H9 (cell line): ENCODE results near the gene NPHP1. TPM values are rescaled to one million over a fixed set of nuclear protein-coding genes. Genes with fewer than 3 reads are reported as not detected.

Experiments used
- DNase-seq: peaks from one replicate; pipeline ENCODE4 v3.0.0-alpha.2; 2017
- H2AFZ ChIP-seq: one replicate; pipeline ENCODE4 v1.6.1; 2013; ENCODE audit warnings: mild to moderate bottlenecking, low read length, control low read depth, moderate library complexity
- H2AK5ac ChIP-seq: 2 replicates; pipeline ENCODE4 v1.6.1; 2013; ENCODE audit warnings: low read length, control low read depth, mixed read lengths; ENCODE audit not compliant: insufficient read length
- H2BK120ac ChIP-seq: one replicate; pipeline ENCODE4 v1.6.1; 2013; ENCODE audit warnings: low read depth, mild to moderate bottlenecking, low read length, control low read depth, inconsistent platforms; ENCODE audit not compliant: poor library complexity, severe bottlenecking
- H2BK12ac ChIP-seq: 2 replicates; pipeline ENCODE4 v1.6.1; 2013; ENCODE audit warnings: low read length, control low read depth, mixed read lengths, low read depth; ENCODE audit not compliant: insufficient read length
- H2BK15ac ChIP-seq: 2 replicates; pipeline ENCODE4 v1.6.1; 2013; ENCODE audit warnings: low read depth, low read length, control low read depth
- H2BK20ac ChIP-seq: one replicate; pipeline ENCODE4 v1.6.1; 2013; ENCODE audit warnings: low read depth, mild to moderate bottlenecking, low read length, control low read depth, inconsistent platforms; ENCODE audit not compliant: poor library complexity, severe bottlenecking
- H2BK5ac ChIP-seq: 2 replicates; pipeline ENCODE4 v1.6.1; 2013; ENCODE audit warnings: low read length, control low read depth, mixed read lengths; ENCODE audit not compliant: insufficient read length
- H3K14ac ChIP-seq: 2 replicates; pipeline ENCODE4 v1.6.1; 2013; ENCODE audit warnings: low read length, control low read depth; ENCODE audit not compliant: insufficient read depth
- H3K18ac ChIP-seq: 2 replicates; pipeline ENCODE4 v1.6.1; 2013; ENCODE audit warnings: low read depth, mild to moderate bottlenecking, mixed read lengths, low read length, control low read depth; ENCODE audit not compliant: insufficient read length
- H3K23ac ChIP-seq: 2 replicates; pipeline ENCODE4 v1.6.1; 2013; ENCODE audit warnings: low read length, control low read depth, mixed read lengths, low read depth; ENCODE audit not compliant: insufficient read length
- H3K23me2 ChIP-seq: 2 replicates; pipeline ENCODE4 v1.6.1; 2013; ENCODE audit warnings: low read depth, mild to moderate bottlenecking, mixed read lengths, low read length, control low read depth; ENCODE audit not compliant: insufficient read length, poor library complexity, severe bottlenecking
- H3K27ac ChIP-seq: 2 replicates; pipeline ENCODE4 v1.5.1; 2013; ENCODE audit warnings: low read length, control low read depth, mixed read lengths, low read depth; ENCODE audit not compliant: insufficient read length
- H3K27me3 ChIP-seq: 2 replicates; pipeline ENCODE4 v1.6.1; 2013; ENCODE audit warnings: low read length, control low read depth, inconsistent platforms; ENCODE audit not compliant: insufficient read depth
- H3K4ac ChIP-seq: 2 replicates; pipeline ENCODE4 v1.6.1; 2013; ENCODE audit warnings: low read depth, mild to moderate bottlenecking, control low read depth, inconsistent platforms, low read length, moderate library complexity
- H3K4me1 ChIP-seq: 2 replicates; pipeline ENCODE4 v1.6.1; 2013; ENCODE audit warnings: low read length, control low read depth, inconsistent platforms; ENCODE audit not compliant: insufficient read depth
- H3K4me2 ChIP-seq: 2 replicates; pipeline ENCODE4 v1.6.1; 2013; ENCODE audit warnings: low read length, control low read depth, mixed read lengths; ENCODE audit not compliant: insufficient read length, insufficient read depth
- H3K56ac ChIP-seq: 2 replicates; pipeline ENCODE4 v1.6.1; 2013; ENCODE audit warnings: low read depth, mild to moderate bottlenecking, mixed read lengths, low read length, control low read depth; ENCODE audit not compliant: insufficient read length
- H3K79me1 ChIP-seq: 2 replicates; pipeline ENCODE4 v1.6.1; 2013; ENCODE audit warnings: low read depth, mild to moderate bottlenecking, moderate library complexity, low read length, control low read depth, inconsistent platforms; ENCODE audit not compliant: insufficient read depth, poor library complexity, severe bottlenecking
- H3K79me2 ChIP-seq: 2 replicates; pipeline ENCODE4 v1.6.1; 2013; ENCODE audit warnings: low read length, control low read depth, inconsistent platforms; ENCODE audit not compliant: insufficient read depth
- H3K9ac ChIP-seq: 2 replicates; pipeline ENCODE4 v1.6.1; 2013; ENCODE audit warnings: low read length, control low read depth, mixed read lengths; ENCODE audit not compliant: insufficient read length; ENCODE audit errors: extremely low read depth
- H3K9me3 ChIP-seq: one replicate; pipeline ENCODE4 v1.6.1; 2013; ENCODE audit warnings: low read depth, low read length, inconsistent platforms; ENCODE audit not compliant: control insufficient read depth
- H3T11ph ChIP-seq: one replicate; pipeline ENCODE4 v1.6.1; 2013; ENCODE audit warnings: mild to moderate bottlenecking, low read length, control low read depth, inconsistent platforms
- H4K20me1 ChIP-seq: one replicate; pipeline ENCODE4 v1.6.1; 2013; ENCODE audit not compliant: control insufficient read depth, insufficient read length, insufficient read depth
- H4K5ac ChIP-seq: 2 replicates; pipeline ENCODE4 v1.6.1; 2013; ENCODE audit warnings: low read depth, mild to moderate bottlenecking, mixed read lengths, low read length, control low read depth; ENCODE audit not compliant: insufficient read length
- H4K8ac ChIP-seq: replicated peaks from 2 replicates; pipeline ENCODE4 v1.6.1; 2013; ENCODE audit warnings: low read length, control low read depth, mixed read lengths, low read depth; ENCODE audit not compliant: insufficient read length
- H4K91ac ChIP-seq: 2 replicates; pipeline ENCODE4 v1.6.1; 2013; ENCODE audit warnings: low read depth, mild to moderate bottlenecking, moderate library complexity, mixed read lengths, low read length, control low read depth; ENCODE audit not compliant: insufficient read length
- H3K27ac Mint-ChIP-seq, 3 experiments: 2 replicates in 2 of 3; 3 replicates in 1 of 3; pipeline ENCODE4 v1.8.0; 2020 to 2021; ENCODE audit warnings: mixed read lengths in 3 of 3, mild to moderate bottlenecking in 1 of 3, moderate library complexity in 1 of 3
- H3K27me3 Mint-ChIP-seq: 2 replicates; pipeline ENCODE4 v1.8.0; 2021; ENCODE audit warnings: low read depth, mild to moderate bottlenecking, moderate library complexity, mixed read lengths
- H3K36me3 Mint-ChIP-seq, 3 experiments: 2 replicates in 2 of 3; 3 replicates in 1 of 3; pipeline ENCODE4 v1.8.0; 2020 to 2021; ENCODE audit warnings: low read depth in 3 of 3, mixed read lengths in 3 of 3; ENCODE audit not compliant: insufficient read depth in 1 of 3
- H3K4me1 Mint-ChIP-seq, 2 experiments: 2 replicates each; pipeline ENCODE4 v1.8.0; 2020; ENCODE audit warnings: mixed read lengths in 2 of 2
- H3K4me3 Mint-ChIP-seq, 2 experiments: 2 replicates in 1 of 2; 3 replicates in 1 of 2; pipeline ENCODE4 v1.8.0; 2020 to 2021; ENCODE audit warnings: mild to moderate bottlenecking in 2 of 2, mixed read lengths in 2 of 2, moderate library complexity in 1 of 2
- H3K9me3 Mint-ChIP-seq, 2 experiments: 2 replicates in 1 of 2; 3 replicates in 1 of 2; pipeline ENCODE4 v1.8.0; 2020; ENCODE audit warnings: mild to moderate bottlenecking in 2 of 2, mixed read lengths in 2 of 2, moderate library complexity in 1 of 2
- CTCF ChIP-seq: fragments of 200-600 bp; sonication (generic); conservative IDR thresholded peaks from 3 replicates; pipeline ENCODE4 v1.8.0; 2021; ENCODE audit warnings: antibody characterized with exemption, mild to moderate bottlenecking
- WGBS: extraction: QIAGEN DNeasy Blood & Tissue Kit; methylation state at CpG from one replicate; pipeline ENCODE4 v1.1.7; 2013; ENCODE audit warnings: missing lambda C conversion rate, low lambda C conversion rate, mixed read lengths; ENCODE audit not compliant: insufficient read length; ENCODE audit errors: extremely low coverage; 5-methylcytosine and 5-hydroxymethylcytosine counted together
- total RNA-seq: library from RNA; stranded (reverse); gene quantifications from 2 replicates; pipeline ENCODE4 v1.2.1, GENCODE V29; 2021

Gene NPHP1
- total RNA-seq, 1 experiment from 2014 or later: 2.1 TPM

- no peak overlapping the region for H3K4ac ChIP-seq
- H4K5ac ChIP-seq: no peak overlapping the region
- no peak overlapping the region for H2AFZ ChIP-seq
- no peak overlapping the region for H3K23ac ChIP-seq
- Mint-ChIP-seq H3K9me3 (no peaks in the 10 kb centered on the region), H3K4me1 (peaks cover 0 to 3% of the 10 kb centered on the region in 2 experiments; a peak in 1 of 4 replicates), H3K27me3 (peaks cover 7% of the 10 kb centered on the region), H3K27ac (no peak overlapping the region), H3K36me3 (no peaks in the 10 kb centered on the region), H3K4me3 (no peak overlapping the region)
- H3K27me3 ChIP-seq: no peaks in the 10 kb centered on the region
- WGBS: no CpG with 5 or more reads among the region's 6 CpGs
- H2BK12ac ChIP-seq: no peak overlapping the region
- no peak overlapping the region for H3K4me2 ChIP-seq
- no peaks in the 10 kb centered on the region for H3K4me1 ChIP-seq
- H3K23me2 ChIP-seq: no peaks in the 10 kb centered on the region
- no peak overlapping the region for H2BK5ac ChIP-seq
- no peaks in the 10 kb centered on the region for H3K9me3 ChIP-seq
- H3K14ac ChIP-seq: no peak overlapping the region
- no peak overlapping the region for H3T11ph ChIP-seq
- no peak overlapping the region for H2BK20ac ChIP-seq
- H4K91ac ChIP-seq: no peak overlapping the region
- no peak overlapping the region for H3K27ac ChIP-seq
- H3K18ac ChIP-seq: no peak overlapping the region
- TF ChIP-seq CTCF: no peak
- no peak overlapping the region for H3K56ac ChIP-seq
- H3K9ac ChIP-seq: no peak overlapping the region
- no peak for DNase-seq
- no peaks in the 10 kb centered on the region for H4K20me1 ChIP-seq
- H2BK120ac ChIP-seq: no peak overlapping the region
- H4K8ac ChIP-seq: no peak overlapping the region
- H2AK5ac ChIP-seq: no peak overlapping the region
- H3K79me2 ChIP-seq: no peaks in the 10 kb centered on the region
- H3K79me1 ChIP-seq: no peaks in the 10 kb centered on the region
- H2BK15ac ChIP-seq: no peak overlapping the region
These were observed 79.7 kb downstream of the NPHP1 start for GRCh38 chr2:110124939-110125691.
